Putamen (tissue), 1 donor: ENCODE data around the gene CFAP57.

Experiments used
- DNase-seq: peaks from one replicate; pipeline ENCODE4 v3.0.0-alpha.2; 2016; ENCODE audit warnings: low spot score

Gene CFAP57

DNA sequence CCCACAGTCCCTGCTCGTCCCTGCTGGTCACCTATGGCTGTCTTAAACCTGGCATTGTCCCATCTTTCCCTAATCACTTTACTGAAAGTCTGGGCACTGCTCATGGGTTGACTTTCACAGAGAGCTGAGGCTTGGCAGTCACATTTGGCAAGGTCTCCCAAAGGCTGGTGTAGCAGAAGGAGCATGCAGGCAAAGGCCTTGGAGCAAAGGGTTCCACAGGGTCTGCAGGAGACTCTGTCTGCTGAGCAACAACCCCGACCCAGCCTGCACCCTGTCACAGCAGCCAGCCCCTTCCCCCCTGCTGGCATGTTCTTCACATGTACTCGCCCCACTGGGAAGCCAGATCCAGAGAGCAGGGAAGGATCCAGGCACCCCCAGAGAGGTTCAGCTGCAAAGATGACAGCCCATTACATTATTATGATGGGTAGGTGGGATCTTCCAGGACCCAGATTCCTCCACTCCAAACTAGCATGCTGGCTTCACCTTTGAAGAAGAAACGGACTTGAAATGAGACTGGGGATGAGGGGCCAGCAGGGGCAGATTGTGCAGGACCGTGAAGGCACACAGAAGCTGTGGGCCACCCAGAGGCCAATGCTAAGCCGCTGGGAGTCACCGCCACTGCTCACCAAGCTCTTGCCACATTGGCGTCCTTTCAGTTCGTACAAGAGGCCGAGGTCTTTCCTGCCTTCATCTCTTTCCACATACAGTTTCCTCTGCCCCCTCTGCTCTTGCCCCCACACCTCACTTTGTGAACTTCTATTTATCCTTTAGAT is 83.5 kb downstream of the CFAP57 start:
- DNase-seq, result no peak

DNA sequence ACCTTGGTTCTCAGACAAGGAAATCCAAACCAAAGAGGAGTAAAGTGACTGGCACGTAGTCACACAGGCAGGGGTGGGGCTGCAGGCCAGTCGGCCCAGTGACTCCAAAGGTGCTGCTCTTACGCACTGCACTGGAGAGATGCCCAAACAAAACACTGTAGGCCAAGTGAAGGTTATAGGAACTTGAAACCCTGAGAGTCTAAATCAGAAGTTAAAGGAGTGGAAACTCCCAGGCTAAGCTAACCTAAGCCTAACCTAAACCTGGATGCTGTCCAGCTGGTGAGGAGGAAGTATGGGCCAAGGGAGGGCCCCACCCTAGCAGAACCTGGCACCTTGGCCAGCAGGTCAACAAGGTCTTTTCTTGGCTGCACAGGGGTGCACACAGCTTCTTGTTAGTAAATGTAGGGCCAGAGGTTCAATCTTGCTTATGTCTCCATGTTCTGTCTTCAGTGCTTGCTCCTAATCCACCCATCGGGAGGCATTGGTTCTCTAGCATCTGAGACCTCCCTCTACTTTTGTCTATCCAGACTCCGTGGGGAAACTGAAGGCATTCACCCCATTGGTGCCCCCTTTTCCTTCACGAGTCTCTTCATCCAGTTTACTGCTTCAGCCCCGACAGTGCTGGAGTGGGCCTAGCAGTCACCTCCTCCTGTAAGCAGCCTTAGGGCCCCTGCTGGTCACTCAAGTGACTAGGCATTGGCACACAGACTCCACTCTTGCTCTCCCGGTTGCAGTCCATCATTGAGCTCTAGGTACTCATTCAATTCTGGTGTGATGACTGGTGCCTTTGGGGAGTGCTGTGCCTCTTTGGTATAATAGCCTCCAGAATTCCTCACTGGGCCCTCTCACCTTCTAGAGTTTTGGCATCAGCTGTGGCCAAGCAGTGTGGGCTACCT is 84.8 kb downstream of the CFAP57 start:
- DNase-seq, result no peak

DNA sequence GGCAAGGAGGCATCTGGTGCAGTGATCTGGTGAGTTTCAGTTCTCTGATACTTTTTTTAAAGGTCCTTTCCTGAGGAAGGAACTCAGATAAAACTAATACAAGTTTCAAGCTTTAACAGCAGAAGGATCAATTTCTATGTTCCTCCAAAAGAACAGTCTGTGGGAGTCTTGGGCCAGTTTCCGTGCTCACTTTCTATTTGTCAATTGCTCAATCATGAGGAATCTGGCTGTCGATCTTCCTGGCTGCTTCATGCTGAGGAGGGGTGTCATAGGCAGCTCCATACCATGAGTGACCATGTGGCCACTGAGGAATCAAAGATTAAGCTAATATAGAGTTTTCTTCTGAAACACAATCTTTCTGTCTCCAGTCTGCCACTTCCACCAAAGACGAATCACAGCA is 86.2 kb downstream of the CFAP57 start:
- DNase-seq, result no peak

DNA sequence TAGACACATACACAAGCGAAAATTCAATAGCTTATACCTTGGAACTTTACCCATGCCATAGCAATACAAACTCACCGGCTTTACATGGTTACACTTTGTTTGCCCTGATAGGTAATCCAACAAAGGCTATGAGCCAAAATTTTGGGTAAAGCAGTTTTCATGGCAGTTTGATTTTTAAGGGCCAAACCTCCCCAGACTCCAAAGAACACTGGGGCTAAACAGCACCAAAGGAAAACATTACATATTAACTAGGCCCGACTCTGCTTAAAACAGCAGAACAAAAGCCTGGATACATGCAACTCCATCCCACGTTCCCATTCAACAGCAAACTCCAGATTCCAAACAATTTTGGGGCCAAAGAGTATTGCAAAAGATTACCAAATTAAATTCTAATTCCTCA is 93.3 kb downstream of the CFAP57 start:
- DNase-seq, result no peak

DNA sequence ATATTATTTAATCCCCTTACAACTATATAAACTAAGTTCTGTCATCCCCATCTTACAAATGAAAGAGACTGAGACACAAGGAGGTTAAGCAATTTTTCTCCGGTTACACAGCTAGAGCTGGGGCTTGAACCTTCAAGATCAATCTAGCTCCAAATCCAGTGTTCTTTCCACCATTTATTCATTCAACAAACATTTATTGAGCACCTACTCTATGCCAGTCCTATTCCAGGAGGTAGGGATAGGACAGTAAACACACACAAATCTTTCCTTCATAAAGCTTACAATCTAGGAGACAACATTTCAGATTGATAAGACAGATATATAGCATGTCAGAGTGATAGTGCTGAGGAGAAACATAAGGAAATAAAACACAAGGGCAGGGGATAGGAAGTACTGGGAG is 94.8 kb downstream of the CFAP57 start:
- DNase-seq, result no peak

DNA sequence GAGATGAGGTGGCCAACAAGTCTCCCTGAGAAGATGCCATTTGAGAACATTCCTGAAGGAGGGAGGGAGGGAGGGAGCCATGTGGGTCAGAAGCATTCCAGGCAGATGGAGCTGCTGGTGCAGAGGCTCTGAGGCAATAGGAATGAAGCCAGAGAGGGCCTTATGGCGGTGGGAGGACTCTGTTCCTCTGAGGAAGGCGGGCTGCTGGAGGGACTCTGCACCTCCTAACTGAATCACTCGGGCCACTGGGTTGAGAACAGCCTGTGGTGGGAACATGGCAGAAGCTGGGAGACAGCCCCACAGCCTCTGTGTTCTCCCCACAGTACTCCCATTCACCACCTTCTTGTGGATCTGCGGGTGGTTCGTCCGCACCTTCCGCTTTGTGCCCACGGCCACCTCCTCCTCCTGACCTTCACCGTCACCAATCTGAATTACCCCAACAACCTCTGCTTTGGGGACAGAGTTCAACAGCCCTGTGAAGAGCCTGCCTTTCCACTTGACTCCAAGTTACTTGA is 95.2 kb downstream of the CFAP57 start:
- no peak for DNase-seq

DNA sequence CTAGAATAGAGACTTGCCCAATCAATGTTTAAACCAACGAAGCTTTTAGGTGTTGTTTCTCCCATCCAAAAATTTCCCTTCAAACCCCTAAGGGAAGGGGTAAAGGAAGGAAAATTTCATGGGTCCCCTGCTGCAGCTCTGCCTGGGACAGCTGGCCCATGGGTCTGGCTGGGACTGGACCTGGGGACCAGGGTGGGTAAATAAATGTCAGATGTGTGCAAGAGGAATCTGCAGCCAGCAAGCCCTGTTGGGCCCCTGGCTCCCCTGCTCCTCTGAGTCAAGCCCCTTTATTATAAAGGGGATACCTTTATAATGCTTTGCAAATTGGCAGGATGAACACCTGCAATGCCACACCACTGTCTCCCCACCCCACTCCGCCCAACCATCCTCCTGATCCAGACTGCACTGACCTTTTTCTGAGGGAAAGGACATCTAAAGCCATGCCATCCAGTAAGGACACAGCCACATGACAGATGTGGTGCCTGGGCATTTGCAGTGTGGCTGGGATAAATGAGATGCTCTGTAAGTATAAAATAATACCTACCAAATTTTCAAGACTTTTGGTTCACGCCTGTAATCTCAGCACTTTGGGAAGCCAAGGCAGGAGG is 95.8 kb downstream of the CFAP57 start:
- no peak for DNase-seq

DNA sequence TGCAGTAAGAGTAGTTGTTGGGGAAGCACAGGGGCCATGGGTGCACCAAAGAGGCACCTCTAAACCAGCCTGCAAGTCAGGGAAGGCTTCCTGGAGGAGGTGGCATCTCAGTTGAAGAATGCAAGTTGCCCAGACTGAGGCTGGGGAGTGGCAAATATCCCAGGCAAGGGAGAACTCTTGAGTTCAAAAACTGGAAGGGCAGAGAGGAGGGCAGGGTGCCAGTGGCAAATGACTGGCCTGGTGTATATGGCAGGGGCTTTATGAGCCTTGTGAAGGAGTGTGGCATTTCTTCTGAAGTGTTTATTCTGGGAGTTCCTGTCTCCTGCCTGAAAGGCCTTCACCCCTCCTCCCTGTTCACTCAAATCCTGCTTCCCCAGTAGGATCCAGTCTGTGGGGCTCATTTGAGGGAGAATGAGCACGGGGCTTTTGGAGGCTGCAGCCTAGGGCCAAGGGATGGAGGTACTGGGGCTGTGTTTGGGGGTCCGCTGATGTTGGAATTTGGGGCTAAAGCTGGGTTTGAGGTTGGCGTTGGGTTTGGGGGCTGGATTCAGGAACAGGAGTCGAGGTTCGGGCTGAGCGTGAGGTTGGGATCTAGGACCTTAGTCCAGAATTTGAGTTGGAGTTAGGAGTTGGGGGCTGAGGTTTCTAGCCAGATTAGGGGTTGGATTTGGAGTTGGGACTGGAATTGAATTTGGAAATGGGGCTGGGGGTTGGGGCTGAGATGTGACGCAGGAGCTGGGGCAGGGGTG is 97.7 kb downstream of the CFAP57 start, which contains the start of gene TMEM125:
Gene TMEM125 (plus strand): TSS at position 357 of the 749 bp plus-strand sequence. CDS start 2,740 bp downstream, outside the sequence.
- no peak for DNase-seq

DNA sequence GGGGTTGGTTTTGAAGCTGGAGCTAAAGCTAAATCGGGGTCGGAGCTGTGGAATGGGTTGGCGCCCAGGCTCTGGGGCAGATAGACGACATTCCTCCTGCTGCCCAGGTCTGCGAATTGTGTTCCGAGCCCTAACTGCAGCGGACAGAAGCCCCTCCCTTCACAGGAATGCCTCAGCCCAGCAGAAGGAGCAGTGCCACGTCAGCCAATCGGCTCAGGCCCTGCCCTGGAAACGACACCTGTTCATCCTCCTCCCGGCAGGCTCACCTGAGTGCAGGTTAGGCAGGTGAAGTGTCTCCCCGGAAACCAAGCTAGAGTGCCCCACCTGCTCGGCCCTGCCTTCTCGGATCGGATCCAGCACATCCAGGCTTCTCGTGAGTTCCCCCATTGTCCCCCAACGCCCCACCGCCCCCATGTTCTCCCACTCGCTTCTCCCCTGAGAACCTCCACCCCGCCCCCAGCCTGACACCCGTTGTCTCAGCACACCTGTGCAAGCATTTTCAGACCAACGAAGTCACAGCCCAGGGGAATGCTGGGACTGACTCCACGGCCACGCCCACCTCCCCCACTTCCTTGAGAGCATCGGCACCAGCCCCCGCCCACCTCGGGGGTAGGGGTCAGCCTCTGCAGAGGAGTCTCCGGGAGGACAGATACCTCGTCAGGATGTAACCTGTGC is 98.4 kb downstream of the CFAP57 start:
- no peak for DNase-seq

DNA sequence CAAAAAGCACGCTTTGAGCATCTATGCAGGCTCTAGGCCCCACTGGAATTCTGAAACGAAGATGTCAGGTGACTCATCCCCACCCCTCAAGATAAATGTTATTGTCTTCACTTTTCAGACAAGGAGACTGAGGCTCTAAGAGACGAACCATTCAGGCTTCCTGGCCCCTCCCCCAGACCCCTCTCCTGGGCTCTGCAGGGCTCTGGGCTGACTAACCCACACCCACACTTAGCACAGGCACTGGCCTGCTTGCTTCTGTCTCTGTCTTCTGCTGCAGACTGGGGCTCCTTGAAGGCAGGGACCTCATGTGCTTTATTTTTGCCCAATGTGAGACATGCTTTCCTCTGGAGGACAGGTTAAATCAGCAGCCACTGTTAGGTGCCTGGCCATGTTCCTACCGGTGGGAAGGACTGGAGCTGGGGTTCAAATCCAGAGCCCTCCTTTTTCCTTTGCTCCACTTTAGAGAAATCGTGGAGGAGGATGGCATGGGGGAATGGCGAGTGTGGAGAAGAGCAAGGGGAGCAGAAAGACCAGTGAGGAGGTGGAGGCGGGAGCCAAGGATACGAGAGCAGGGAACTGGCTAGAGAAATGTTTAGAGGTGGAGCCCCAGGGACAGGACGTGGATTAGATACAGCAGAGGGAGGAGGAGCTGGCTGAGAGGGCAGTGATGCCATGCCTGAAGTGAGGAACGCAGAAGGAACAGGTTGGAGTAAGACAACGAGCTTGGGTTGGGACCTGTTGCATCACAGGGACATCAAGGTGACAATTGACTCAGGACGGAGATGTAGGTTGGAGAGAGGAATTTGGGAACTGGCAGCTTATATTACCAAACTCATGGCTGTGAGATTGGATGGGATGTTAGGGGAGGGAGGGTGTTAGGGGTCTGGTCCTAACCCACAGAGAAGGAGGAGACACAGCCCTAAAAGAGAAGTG is 99.3 kb downstream of the CFAP57 start:
- DNase-seq, result no peak

DNA sequence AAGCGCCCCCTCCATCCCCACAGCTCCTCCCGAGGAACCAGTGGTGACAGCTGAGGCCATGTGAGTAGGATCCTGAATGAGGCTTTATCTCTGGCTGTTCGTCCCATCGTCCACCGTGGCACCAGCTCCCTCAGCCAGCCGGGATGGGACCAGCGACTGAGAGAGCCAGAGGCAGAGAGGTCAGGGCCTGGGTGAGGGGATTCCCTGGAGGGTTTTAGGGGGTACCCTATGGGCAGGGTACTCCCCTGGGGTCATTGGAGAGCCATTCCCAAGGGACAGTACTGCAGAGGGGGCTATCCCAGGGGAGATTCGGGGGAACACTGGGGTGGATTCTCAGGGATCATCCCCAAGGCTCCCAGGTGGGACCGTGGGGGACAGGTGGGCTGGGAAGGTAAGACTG is 100.0 kb downstream of the CFAP57 start:
- DNase-seq, result peak; percentile 86

DNA sequence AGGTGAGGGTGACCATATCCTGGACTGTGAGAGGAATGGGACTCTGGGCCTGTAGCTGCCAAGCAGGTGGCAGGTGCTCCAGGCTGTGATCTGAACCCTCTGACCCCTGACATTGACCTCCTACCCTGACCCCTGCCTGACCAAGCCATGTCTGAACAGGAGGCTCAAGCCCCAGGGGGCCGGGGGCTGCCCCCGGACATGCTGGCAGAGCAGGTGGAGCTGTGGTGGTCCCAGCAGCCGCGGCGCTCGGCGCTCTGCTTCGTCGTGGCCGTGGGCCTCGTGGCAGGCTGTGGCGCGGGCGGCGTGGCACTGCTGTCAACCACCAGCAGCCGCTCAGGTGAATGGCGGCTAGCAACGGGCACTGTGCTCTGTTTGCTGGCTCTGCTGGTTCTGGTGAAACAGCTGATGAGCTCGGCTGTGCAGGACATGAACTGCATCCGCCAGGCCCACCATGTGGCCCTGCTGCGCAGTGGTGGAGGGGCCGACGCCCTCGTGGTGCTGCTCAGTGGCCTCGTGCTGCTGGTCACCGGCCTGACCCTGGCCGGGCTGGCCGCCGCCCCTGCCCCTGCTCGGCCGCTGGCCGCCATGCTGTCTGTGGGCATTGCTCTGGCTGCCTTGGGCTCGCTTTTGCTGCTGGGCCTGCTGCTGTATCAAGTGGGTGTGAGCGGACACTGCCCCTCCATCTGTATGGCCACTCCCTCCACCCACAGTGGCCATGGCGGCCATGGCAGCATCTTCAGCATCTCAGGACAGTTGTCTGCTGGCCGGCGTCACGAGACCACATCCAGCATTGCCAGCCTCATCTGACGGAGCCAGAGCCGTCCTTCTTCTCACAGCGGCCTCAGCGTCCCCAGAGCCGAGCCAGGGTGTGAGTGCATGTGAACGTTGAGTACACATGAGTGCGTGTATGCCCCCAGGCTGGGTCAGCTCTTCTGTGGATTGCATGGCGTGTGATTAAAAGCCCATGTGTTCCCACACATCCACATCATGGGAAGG is 100.7 kb downstream of the CFAP57 start:
- no peak for DNase-seq

DNA sequence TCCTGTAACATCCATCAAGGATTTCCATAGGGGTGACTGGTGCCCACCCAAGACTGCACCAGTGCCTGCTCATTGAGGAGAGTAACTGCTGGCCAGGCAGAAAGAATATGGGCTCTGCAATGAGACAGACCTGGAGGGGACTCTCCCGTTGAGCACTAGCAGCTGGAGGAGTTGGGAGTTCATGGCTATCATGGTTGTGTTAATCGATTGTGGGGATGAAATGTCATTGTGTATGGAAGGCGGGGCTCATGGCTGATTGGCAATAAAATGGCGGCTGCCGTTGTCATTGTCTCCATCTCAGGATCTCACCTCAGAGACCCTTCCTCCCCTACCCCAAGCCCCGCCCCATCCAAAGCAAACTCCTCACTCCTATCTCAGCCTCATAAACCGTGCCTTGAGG is 101.6 kb downstream of the CFAP57 start:
- DNase-seq, result no peak

DNA sequence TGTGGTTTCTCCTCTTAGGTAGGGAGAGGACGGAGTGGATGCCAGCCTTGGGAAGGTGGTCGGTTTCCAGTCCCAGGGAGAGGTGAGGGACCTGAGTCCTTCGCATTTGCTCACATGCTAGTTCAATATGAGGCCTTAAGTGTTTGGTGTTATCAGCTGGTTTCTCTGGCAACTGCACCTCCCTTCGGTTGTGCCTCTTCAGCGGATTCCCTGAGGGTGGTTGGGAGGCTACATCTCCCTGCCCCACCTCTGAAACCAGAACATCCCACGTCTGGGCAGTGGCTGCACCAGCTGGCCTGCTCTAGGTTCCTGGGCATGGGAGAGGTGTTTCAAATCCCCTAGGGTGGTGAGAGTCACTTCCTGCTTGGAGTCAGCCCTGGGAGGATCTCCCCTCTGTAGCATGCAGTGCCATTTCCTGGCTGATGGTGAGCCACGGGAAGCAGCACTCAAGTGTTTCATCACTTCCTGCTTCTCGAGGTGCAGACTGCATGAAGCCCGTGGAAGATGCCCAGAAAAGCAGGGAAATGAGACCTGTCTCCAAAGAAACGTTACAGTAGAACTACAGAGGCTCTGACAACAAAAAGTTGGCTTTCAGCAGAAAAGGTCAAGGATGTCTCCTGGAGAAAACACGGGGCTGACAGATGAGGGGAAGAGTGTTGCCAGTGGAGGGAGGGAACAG is 102.1 kb downstream of the CFAP57 start:
- no peak for DNase-seq

DNA sequence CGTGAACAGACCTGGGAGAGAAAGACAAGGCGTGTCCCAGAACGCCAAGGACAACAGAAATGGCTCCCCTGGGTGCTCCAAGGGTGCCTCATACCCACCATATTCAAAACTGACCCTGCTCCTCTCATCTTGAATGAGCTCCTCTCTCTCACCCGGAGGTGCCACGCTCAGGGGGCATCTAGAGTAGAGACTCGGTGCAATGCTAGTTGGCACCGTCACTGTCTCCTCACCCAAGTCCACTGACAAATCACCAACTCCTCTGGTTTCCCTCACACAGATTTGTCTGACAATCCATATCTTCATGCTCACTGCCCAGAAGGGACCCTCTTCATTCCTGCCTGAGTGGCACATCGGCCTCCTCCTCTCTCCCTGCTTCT is 102.7 kb downstream of the CFAP57 start:
- DNase-seq, result no peak

DNA sequence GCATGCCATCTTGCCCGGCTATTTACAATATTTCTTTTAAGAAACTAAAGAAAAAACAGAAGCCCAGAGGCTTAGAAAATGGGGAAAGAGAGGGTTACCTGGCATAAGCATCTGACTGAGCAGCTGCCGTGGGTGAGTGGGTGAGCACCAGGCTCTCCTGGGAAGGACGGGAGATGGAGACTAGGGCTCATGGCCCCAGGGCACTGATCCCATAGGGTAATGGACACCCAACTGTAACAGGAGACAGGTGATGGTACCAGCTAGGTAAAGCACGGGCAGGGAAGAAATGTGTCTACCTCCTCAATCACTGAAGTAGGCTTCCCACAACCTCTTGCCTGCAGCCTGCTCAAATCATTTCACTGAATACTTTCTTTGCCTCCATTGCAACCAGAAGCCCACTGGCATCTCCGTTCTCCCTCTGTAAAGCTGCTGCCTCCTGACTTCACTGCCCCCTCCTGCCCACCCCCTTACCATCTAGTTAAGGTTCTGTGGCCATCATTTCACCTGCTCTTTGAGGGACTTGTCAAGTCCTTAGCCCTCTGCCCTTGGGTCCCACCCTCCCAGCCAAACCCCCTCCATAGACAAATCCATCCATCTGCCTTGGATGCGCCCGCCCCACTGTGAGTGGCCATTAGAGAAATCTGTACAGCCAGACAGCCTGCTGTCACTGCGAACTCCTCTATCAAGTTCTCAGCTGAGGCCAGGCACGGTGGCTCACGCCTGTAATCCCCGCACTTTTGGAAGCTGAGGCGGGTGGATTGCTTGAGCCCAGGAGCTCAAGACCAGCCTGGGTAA is 103.9 kb downstream of the CFAP57 start:
- DNase-seq, result no peak

DNA sequence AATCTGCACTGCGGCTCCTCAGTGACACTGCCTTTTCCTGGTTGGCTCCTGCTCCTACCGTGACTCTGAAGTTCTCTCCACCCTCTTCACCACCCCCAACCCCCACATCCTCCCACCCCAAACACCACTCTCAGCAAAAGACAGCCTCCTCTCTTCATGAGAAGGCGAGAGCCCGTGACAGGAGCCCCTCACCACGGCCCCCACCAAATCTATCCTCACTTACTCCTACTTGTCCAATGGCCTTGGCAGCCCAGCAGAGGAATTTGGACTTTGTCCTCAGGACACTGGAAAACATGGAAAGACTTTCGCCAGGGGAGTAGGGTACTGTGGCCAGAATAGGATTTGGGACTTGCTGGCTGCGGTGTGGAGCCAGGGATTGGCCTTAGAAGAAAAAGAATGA is 104.5 kb downstream of the CFAP57 start:
- DNase-seq, result no peak
